ENCODE data around the gene CRKL.

Gene CRKL

DNA sequence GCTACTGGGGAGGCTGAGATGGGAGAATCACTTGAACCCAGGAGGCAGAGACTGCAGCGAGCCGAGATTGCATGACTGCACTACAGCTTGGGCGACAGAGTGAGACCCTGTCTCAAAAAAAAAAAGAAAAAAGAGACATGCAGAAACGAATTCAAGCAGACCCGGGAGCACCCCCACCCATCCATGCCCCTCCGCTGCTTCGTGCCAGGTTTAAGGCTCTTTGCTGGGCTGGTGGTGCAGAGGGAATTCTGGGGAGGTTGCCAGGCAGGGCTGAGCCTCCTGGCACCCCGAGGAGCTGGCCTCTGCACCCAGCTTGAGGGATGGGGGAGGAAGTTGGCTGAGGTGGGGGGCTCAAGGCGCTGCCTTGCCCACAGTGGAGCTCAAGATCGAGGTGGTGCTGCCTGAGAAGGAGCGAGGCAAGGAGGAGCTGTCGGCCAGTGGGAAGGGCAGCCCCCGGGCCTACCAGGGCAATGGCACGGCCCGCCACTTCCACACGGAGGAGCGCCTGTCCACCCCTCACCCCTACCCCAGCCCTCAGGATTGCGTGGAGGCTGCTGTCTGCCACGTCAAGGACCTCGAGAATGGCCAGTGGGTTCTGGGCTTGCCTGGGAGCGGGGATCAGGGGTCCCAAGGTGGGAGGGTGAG, 55.8 kb downstream of the CRKL start:
- DNase-seq (ENCODE audit: extremely low read depth, low read depth) = no peak
- TF ChIP-seq, protein P1, sequence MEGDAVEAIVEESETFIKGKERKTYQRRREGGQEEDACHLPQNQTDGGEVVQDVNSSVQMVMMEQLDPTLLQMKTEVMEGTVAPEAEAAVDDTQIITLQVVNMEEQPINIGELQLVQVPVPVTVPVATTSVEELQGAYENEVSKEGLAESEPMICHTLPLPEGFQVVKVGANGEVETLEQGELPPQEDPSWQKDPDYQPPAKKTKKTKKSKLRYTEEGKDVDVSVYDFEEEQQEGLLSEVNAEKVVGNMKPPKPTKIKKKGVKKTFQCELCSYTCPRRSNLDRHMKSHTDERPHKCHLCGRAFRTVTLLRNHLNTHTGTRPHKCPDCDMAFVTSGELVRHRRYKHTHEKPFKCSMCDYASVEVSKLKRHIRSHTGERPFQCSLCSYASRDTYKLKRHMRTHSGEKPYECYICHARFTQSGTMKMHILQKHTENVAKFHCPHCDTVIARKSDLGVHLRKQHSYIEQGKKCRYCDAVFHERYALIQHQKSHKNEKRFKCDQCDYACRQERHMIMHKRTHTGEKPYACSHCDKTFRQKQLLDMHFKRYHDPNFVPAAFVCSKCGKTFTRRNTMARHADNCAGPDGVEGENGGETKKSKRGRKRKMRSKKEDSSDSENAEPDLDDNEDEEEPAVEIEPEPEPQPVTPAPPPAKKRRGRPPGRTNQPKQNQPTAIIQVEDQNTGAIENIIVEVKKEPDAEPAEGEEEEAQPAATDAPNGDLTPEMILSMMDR (IDR thresholded peaks at IDR 0.05; ENCODE audit: low read depth, low read length) = no peak

DNA sequence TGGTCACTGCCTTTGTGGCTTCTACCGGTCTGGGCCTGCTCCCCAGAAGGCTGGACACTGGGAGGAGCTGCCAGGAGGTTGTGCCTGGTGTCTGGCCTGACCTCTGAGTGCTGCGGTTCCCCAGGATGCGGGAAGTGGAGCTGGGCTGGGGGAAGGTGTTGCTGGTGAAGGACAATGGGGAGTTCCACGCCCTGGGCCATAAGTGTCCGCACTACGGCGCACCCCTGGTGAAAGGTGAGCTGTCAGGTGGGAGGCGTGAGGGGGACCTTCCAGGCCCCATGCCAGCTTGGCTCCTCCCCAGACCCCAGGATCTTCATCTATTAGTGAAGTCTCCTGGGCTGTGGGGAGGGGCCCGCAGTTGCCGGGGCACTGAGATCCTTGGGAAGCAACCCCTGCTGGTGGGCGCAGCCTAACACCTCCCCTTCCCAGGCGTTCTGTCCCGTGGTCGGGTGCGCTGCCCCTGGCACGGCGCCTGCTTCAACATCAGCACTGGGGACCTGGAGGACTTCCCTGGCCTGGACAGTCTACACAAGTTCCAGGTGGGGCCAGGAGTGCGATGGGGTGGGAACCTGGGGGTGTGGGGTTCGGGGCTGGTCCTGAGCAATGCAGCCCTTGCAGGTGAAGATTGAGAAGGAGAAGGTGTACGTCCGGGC, 56.6 kb downstream of the CRKL start:
- TF ChIP-seq, protein P1 (IDR thresholded peaks at IDR 0.05; ENCODE audit: low read depth, low read length) = no peak
- no peak for DNase-seq (ENCODE audit: extremely low read depth, low read depth)

DNA sequence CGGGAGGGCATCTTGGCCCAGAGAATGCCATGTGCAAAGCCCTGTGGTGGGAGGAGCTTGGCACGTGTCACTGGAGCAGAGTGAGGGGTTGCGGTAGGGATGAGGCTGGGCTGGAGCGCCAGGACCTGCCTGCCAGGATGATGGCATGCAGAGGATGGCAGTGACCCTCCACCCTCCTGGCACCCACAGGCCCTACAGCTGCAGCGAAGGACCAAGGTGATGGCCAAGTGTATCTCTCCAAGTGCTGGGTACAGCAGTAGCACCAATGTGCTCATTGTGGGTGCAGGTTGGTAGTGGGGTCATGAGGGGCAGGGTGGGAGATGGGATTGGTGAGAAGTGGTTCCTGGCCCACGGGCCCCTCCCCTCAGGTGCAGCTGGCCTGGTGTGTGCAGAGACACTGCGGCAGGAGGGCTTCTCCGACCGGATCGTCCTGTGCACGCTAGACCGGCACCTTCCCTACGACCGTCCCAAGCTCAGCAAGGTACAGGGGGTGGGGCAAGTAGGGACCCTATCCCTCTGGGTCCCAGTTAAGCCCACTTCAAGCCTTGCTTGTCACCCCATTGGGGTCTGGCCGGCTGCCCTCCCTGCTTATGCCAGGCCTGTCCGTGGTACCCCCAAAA, 57.2 kb downstream of the CRKL start:
- no peak for DNase-seq (ENCODE audit: extremely low read depth, low read depth)
- TF ChIP-seq, protein P1 (IDR thresholded peaks at IDR 0.05; ENCODE audit: low read depth, low read length) = no peak

DNA sequence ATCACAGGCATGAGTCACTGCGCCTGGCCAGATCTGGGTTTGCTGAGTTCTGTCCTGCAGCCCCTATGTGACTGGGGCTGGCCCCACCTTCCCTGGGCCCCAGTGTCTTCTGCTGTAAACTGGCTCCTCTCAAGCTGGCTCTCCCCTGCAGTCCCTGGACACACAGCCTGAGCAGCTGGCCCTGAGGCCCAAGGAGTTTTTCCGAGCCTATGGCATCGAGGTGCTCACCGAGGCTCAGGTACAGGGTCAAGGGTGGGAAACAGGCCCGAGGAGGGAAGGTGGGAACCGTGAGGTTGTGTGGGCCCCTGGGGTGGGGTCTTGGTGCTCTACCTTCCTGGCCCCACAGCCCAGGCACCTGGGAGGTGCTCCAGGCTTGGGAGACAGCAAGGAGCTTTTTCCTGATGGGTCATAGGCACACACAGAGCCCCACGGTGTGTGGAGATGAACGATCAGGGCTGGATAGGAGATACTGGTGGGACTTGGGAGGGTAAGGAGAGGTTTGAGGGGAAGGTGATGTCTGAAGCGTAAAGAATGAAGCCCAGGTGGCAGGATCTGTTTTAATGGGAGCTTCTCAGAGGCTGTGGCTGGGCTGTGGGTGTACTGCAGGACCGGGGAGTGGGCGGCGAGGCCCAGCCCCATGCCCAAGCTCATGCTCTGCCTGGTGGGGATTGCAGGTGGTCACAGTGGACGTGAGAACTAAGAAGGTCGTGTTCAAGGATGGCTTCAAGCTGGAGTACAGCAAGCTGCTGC, 58.5 kb downstream of the CRKL start:
- TF ChIP-seq, protein P1 (IDR thresholded peaks at IDR 0.05; ENCODE audit: low read depth, low read length) = no peak
- no peak for DNase-seq (ENCODE audit: extremely low read depth, low read depth)

DNA sequence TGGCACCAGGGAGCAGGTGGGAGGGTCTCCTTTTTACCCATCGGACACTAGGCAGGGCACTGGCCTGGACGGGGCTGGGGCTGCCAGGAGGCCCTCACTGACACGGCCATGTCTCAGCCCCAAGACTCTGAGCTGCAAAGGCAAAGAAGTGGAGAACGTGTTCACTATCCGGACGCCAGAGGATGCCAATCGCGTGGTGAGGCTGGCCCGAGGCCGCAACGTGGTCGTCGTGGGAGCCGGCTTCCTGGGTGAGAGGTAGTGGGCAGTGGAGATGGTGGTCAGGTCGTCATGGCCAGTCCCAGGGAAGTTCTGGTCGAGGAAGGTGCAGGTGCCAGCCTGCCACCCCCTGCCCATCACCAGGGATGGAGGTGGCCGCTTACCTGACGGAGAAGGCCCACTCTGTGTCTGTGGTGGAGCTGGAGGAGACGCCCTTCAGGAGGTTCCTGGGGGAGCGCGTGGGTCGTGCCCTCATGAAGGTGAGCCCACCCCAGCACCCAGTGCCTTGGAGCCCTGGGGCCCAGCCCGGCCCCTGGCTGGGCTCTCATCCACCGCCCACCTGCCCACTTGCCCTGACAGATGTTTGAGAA, 59.2 kb downstream of the CRKL start:
- TF ChIP-seq, protein P1 (IDR thresholded peaks at IDR 0.05; ENCODE audit: low read depth, low read length) = no peak
- no peak for DNase-seq (ENCODE audit: extremely low read depth, low read depth)

DNA sequence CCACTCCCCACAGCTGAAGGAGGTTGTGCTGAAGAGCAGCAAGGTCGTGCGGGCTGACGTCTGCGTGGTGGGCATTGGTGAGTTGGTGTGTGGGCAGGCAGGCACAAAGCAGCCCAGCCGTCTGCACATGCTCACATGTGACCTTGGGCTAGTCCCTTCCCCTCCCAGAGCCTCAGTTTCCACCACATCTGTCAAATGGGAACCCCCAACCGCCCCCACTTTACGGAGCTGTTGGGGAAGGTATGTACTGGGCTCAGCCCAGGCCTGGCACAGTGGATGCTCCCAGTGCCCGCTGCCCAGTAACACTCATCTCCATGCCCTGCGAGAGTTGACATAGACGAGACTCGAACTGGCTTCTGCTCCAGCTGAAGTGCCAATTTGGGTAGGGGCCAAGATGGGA, 59.8 kb downstream of the CRKL start:
- TF ChIP-seq, protein P1 (IDR thresholded peaks at IDR 0.05; ENCODE audit: low read depth, low read length) = no peak
- DNase-seq (ENCODE audit: extremely low read depth, low read depth) = no peak

Data from AG09319 (cell line).